PC-9 (cell line): ENCODE measurements around the gene SERTAD1. TPM values are rescaled to one million over a fixed set of nuclear protein-coding genes. Genes with fewer than 3 reads are reported as not detected.

Experiments used
- BruUV-seq: library from RNA; stranded (reverse); fragments of 400-500 nt; replicated peaks from 2 replicates; lab custom pipeline; 2021; lab: Mats Ljungman, UMichigan
- CTCF ChIA-PET: fragments of 300-600 bp; sonication (Branson Sonifier 250); formaldehyde crosslinking; loops from one replicate; lab custom pipeline; 2022; ENCODE audit warnings: antibody characterized with exemption; lab: Charles Lee
- POLR2A ChIA-PET: fragments of 300-600 bp; sonication (Branson Sonifier 250); formaldehyde crosslinking; loops from one replicate; lab custom pipeline; 2022; ENCODE audit warnings: antibody characterized with exemption; ENCODE audit not compliant: unreplicated experiment; lab: Charles Lee
- DNase-seq, 2 experiments: peaks; one replicate each; pipeline versions ENCODE4 v3.0.0 to v3.0.0-alpha.2; 2015 to 2022; ENCODE audit warnings: mixed read lengths in 1 of 2
- H2AFZ ChIP-seq: fragments of 200-600 bp; sonication (generic); 2 replicates; pipeline ENCODE4 v1.8.1; 2017; ENCODE audit warnings: antibody characterized with exemption
- H3F3A ChIP-seq: fragments of 200-600 bp; sonication (generic); 2 replicates; pipeline ENCODE4 v1.8.1; 2017; ENCODE audit warnings: antibody characterized with exemption, mild to moderate bottlenecking, low read depth; ENCODE audit not compliant: insufficient read depth
- H3K27ac ChIP-seq: fragments of 200-600 bp; sonication (generic); 2 replicates; pipeline ENCODE4 v1.6.1; 2016; ENCODE audit warnings: mixed run types
- H3K27me3 ChIP-seq: fragments of 200-600 bp; sonication (generic); 2 replicates; pipeline ENCODE4 v1.6.1; 2016; ENCODE audit warnings: low read depth, mixed run types; ENCODE audit not compliant: insufficient read depth
- H3K36me3 ChIP-seq: fragments of 200-600 bp; sonication (generic); 2 replicates; pipeline ENCODE4 v1.6.1; 2016; ENCODE audit warnings: low read depth, mixed run types
- H3K4me1 ChIP-seq: fragments of 200-600 bp; sonication (generic); replicated peaks from 2 replicates; pipeline ENCODE4 v1.6.1; 2016; ENCODE audit warnings: mixed run types; ENCODE audit not compliant: insufficient read depth
- H3K4me2 ChIP-seq: fragments of 200-600 bp; sonication (generic); 2 replicates; pipeline ENCODE4 v1.6.1; 2017; ENCODE audit warnings: mixed run types
- H3K4me3 ChIP-seq: fragments of 200-600 bp; sonication (generic); 2 replicates; pipeline ENCODE4 v1.6.1; 2016; ENCODE audit warnings: mixed run types
- H3K79me2 ChIP-seq: fragments of 200-600 bp; sonication (generic); 2 replicates; pipeline ENCODE4 v1.6.1; 2017; ENCODE audit warnings: low read depth, mixed run types
- H3K9me2 ChIP-seq: fragments of 200-600 bp; sonication (generic); 2 replicates; pipeline ENCODE4 v1.8.1; 2017; ENCODE audit warnings: mild to moderate bottlenecking; ENCODE audit not compliant: insufficient read depth
- H3K9me3 ChIP-seq: fragments of 200-600 bp; sonication (generic); 2 replicates; pipeline ENCODE4 v1.8.1; 2016; ENCODE audit warnings: low read depth; ENCODE audit not compliant: insufficient read depth
- H4K20me1 ChIP-seq: fragments of 200-600 bp; sonication (generic); 2 replicates; pipeline ENCODE4 v1.8.1; 2017; ENCODE audit not compliant: insufficient read depth
- EZH2 ChIP-seq: fragments of 200-600 bp; sonication (generic); IDR thresholded peaks from 2 replicates; pipeline ENCODE4 v1.8.0; 2017; ENCODE audit warnings: antibody characterized with exemption, low read depth
- intact Hi-C: fragments of 100-400 bp; cut with micrococcal nuclease; formaldehyde crosslinking; loops from one replicate; pipeline ENCODE4 v1.10.0; 2022; ENCODE audit not compliant: unreplicated experiment
- total RNA-seq: library from RNA; stranded (reverse); gene quantifications from 2 replicates; pipeline ENCODE4 v1.2.3, GENCODE V29; 2021
- TF ChIP-seq, protein P1 (sequence below): fragments of 200-600 bp; sonication (generic); conservative IDR thresholded peaks from 2 replicates; pipeline ENCODE4 v1.6.1; 2017; ENCODE audit warnings: mixed run types, antibody characterized with exemption, mild to moderate bottlenecking, moderate library complexity

Gene SERTAD1
- total RNA-seq, 1 experiment from 2014 or later = 7.8 TPM

DNA sequence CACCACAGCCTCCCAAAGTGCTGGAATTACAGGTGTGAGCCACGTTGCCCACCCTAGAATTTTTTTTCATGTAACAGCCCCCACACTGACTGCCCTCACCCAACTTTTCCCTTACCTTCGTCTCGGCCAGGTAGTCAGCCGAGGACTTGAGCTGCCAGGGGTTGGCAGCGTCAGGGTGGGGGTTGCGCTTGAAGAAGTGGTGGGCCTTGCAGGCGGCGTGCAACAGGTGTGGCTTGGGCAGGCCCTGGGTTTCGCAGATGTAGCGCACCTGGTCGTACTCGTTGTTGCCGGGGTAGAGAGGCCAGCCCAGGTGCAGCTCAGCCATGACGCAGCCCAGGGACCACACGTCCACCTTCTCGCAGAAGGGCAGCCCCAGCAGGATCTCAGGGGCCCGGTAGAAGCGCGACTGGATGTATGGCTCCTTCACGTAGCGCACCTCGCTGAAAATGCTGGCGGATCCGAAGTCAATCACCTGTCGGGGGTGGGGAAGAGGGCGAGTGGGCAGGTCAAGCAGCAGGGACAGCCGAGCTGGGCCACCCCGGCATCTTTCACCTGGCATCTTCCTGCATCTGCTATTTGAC is 42.0 kb downstream of the SERTAD1 start:
- CTCF ChIA-PET = no interaction called here
- H3K9me3 ChIP-seq = no peaks in the 10 kb centered on the region
- no peaks in the 10 kb centered on the region for H3K9me2 ChIP-seq
- BruUV-seq = no TSS peak
- no peak overlapping the region for H3K27ac ChIP-seq
- TF ChIP-seq EZH2 = no peak
- TF ChIP-seq, protein P1, sequence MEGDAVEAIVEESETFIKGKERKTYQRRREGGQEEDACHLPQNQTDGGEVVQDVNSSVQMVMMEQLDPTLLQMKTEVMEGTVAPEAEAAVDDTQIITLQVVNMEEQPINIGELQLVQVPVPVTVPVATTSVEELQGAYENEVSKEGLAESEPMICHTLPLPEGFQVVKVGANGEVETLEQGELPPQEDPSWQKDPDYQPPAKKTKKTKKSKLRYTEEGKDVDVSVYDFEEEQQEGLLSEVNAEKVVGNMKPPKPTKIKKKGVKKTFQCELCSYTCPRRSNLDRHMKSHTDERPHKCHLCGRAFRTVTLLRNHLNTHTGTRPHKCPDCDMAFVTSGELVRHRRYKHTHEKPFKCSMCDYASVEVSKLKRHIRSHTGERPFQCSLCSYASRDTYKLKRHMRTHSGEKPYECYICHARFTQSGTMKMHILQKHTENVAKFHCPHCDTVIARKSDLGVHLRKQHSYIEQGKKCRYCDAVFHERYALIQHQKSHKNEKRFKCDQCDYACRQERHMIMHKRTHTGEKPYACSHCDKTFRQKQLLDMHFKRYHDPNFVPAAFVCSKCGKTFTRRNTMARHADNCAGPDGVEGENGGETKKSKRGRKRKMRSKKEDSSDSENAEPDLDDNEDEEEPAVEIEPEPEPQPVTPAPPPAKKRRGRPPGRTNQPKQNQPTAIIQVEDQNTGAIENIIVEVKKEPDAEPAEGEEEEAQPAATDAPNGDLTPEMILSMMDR = no peak
- H3K4me1 ChIP-seq = no peaks in the 10 kb centered on the region
- H3K36me3 ChIP-seq = no peaks in the 10 kb centered on the region
- no peak overlapping the region for H3K4me2 ChIP-seq
- no peak for DNase-seq
- H3K79me2 ChIP-seq = no peaks in the 10 kb centered on the region
- H4K20me1 ChIP-seq = no peaks in the 10 kb centered on the region
- H2AFZ ChIP-seq = no peak overlapping the region
- H3F3A ChIP-seq = no peaks in the 10 kb centered on the region; the same call in 1 of the 2 replicates
- intact Hi-C loops = no loop called here
- POLR2A ChIA-PET = no interaction called here
- no peaks in the 10 kb centered on the region for H3K27me3 ChIP-seq
- H3K4me3 ChIP-seq = no peak overlapping the region

GRCh38 chr19:40381321-40381720 is 44.5 kb downstream of the SERTAD1 start:
- TF ChIP-seq EZH2 = no peak
- TF ChIP-seq, protein P1 = no peak; the same call in 1 of the 2 replicates
- H3K9me2 ChIP-seq = no peaks in the 10 kb centered on the region
- H3K4me2 ChIP-seq = no peak overlapping the region
- no peaks in the 10 kb centered on the region for H4K20me1 ChIP-seq
- H3K9me3 ChIP-seq = no peaks in the 10 kb centered on the region
- H3K4me3 ChIP-seq = no peak overlapping the region
- DNase-seq = no peak
- no peaks in the 10 kb centered on the region for H3K27me3 ChIP-seq
- no TSS peak for BruUV-seq
- H3K36me3 ChIP-seq = no peaks in the 10 kb centered on the region
- ChIA-PET CTCF (no interaction called here), POLR2A (interaction anchor here (0.6 kb wide), 1 partner anchor 33 kb away, joined by 4 read pairs; no protein-coding TSS in a partner anchor)
- H3K4me1 ChIP-seq = no peaks in the 10 kb centered on the region
- H3K27ac ChIP-seq = no peak overlapping the region
- no peaks in the 10 kb centered on the region for H3F3A ChIP-seq
- H2AFZ ChIP-seq = no peak overlapping the region
- intact Hi-C loops = no loop called here
- no peaks in the 10 kb centered on the region for H3K79me2 ChIP-seq

GRCh38 chr19:40380199-40381037 is 45.4 kb downstream of the SERTAD1 start:
- H3K9me3 ChIP-seq = no peaks in the 10 kb centered on the region
- BruUV-seq = no TSS peak
- no peaks in the 10 kb centered on the region for H3K4me1 ChIP-seq
- H3K4me3 ChIP-seq = no peak overlapping the region
- POLR2A ChIA-PET = interaction anchor here (0.6 kb wide), 1 partner anchor 34 kb away, joined by 4 read pairs; no protein-coding TSS in a partner anchor
- no peaks in the 10 kb centered on the region for H3K36me3 ChIP-seq
- no peaks in the 10 kb centered on the region for H3F3A ChIP-seq
- H3K9me2 ChIP-seq = no peaks in the 10 kb centered on the region
- CTCF ChIA-PET = no interaction called here
- no peak for TF ChIP-seq EZH2
- TF ChIP-seq, protein P1 = no peak
- no peaks in the 10 kb centered on the region for H4K20me1 ChIP-seq
- no peaks in the 10 kb centered on the region for H3K79me2 ChIP-seq
- no peak for DNase-seq
- intact Hi-C loops = no loop called here
- no peak overlapping the region for H2AFZ ChIP-seq
- H3K4me2 ChIP-seq = no peak overlapping the region
- no peak overlapping the region for H3K27ac ChIP-seq
- no peaks in the 10 kb centered on the region for H3K27me3 ChIP-seq
